HPDE6-E6E7 (cell line): Measurements from ENCODE around the gene D2HGDH.
"Not testable (repeated sequence)": the region's sequence is repeated elsewhere in the genome, so short reads cannot be mapped to it uniquely, and the experiment has no call there.

ENCODE experiments used
- DNase-seq: peaks from one replicate; pipeline ENCODE4 v3.0.0; 2011; ENCODE audit warnings: missing footprints; ENCODE audit errors: extremely low spot score

D2HGDH gene

GRCh38 chr2:241724975-241725870, 9.2 kb upstream of the D2HGDH start:
- no peak for DNase-seq

- DNase-seq: no peak
Observed at GRCh38 chr2:241726459-241726858, 8.0 kb upstream of the D2HGDH start.

- no peak for DNase-seq
Observed at GRCh38 chr2:241728000-241728399, 6.4 kb upstream of the D2HGDH start.

- no peak for DNase-seq
Observed at GRCh38 chr2:241728627-241729026, 5.8 kb upstream of the D2HGDH start.

- DNase-seq: no peak
Observed at GRCh38 chr2:241729868-241730267, 4.6 kb upstream of the D2HGDH start.

- no peak for DNase-seq
Observed at GRCh38 chr2:241730671-241731293, 3.6 kb upstream of the D2HGDH start.

- not testable (repeated sequence) for DNase-seq
Observed at GRCh38 chr2:241732513-241733186, 1.8 kb upstream of the D2HGDH start.

GRCh38 chr2:241733391-241734207, 831 bp upstream of the D2HGDH start:
- DNase-seq: peak; percentile 42

GRCh38 chr2:241734208-241734466, 293 bp upstream of the D2HGDH start:
- no peak for DNase-seq

- DNase-seq: no peak
Observed at GRCh38 chr2:241736111-241736510, 1.7 kb downstream of the D2HGDH start.

- no peak for DNase-seq
Observed at GRCh38 chr2:241738040-241738686, 3.7 kb downstream of the D2HGDH start.

- DNase-seq: no peak
Observed at GRCh38 chr2:241739177-241739576, 4.7 kb downstream of the D2HGDH start.

- no peak for DNase-seq
Observed at GRCh38 chr2:241739651-241740050, 5.2 kb downstream of the D2HGDH start.

- DNase-seq: peak; percentile 20
Observed at GRCh38 chr2:241741016-241741415, 6.6 kb downstream of the D2HGDH start.

GRCh38 chr2:241742320-241742939, 8.0 kb downstream of the D2HGDH start:
- no peak for DNase-seq

- DNase-seq: not testable (repeated sequence)
Observed at GRCh38 chr2:241743008-241743407, 8.6 kb downstream of the D2HGDH start.

GRCh38 chr2:241743620-241744019, 9.2 kb downstream of the D2HGDH start:
- no peak for DNase-seq

GRCh38 chr2:241744028-241744754, 9.8 kb downstream of the D2HGDH start:
- no peak for DNase-seq

GRCh38 chr2:241745276-241745675, 10.8 kb downstream of the D2HGDH start:
- no peak for DNase-seq

GRCh38 chr2:241746084-241746483, 11.7 kb downstream of the D2HGDH start:
- no peak for DNase-seq
